H54 (cell line): ENCODE data around the gene ADCY9.
A peak's percentile ranks its signal among the peaks of the same experiment; 100 is the strongest.
"Not testable (repeated sequence)": the region's sequence is repeated elsewhere in the genome, so short reads cannot be mapped to it uniquely, and the experiment has no call there.

Source experiments
- DNase-seq: peaks from one replicate; pipeline ENCODE4 v3.0.0; 2011; ENCODE audit warnings: low spot score, mixed read lengths; ENCODE audit not compliant: insufficient read length
- FAIRE-seq: peaks from 3 replicates; lab custom pipeline; 2011; peaks lifted over from hg19 to GRCh38; lab: Jason Lieb, UNC
- POLR2A ChIP-seq: IDR thresholded peaks from 2 replicates; pipeline ENCODE4 v1.6.1; 2011; ENCODE audit warnings: low read depth, mild to moderate bottlenecking, low read length

The ADCY9 gene

GRCh38 chr16:3961449-3961849 is 154.8 kb downstream of the ADCY9 start:
- FAIRE-seq (peak; percentile 41), DNase-seq (peak; percentile 82)
- TF ChIP-seq POLR2A = no peak

DNA sequence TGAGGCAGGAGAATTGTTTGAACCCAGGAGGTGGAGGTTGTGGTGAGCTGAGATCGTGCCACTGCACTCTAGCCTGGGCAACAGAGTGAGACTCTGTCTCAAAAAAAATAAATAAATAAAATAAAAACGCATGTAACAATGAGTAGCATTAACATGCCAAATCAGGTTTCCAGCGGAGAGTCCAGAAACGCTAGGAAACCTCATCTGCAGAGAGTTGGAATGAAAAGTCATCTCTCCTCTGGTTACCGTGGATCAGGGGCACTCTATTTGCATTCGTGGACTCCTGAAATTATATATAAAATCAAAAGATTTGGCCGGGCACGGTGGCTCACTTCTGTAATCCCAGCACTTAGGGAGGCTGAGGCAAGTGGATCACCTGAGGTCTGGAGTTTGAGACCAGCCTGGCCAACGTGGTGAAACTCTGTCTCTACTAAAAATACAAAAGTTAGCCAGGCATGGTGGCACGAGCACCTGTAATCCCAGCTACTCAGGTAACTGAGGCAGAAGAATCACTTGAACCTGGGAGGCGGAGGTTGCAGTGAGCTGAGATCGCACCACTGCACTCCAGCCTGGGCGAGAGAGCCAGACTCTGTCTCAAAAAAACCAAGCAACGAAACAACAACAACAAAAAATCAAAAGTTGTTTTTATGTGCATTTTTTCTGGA is 156.2 kb downstream of the ADCY9 start:
- DNase-seq, FAIRE-seq: not testable (repeated sequence)

GRCh38 chr16:3959148-3959547 is 157.1 kb downstream of the ADCY9 start:
- TF ChIP-seq POLR2A = no peak
- FAIRE-seq (no peak), DNase-seq (no peak)

DNA sequence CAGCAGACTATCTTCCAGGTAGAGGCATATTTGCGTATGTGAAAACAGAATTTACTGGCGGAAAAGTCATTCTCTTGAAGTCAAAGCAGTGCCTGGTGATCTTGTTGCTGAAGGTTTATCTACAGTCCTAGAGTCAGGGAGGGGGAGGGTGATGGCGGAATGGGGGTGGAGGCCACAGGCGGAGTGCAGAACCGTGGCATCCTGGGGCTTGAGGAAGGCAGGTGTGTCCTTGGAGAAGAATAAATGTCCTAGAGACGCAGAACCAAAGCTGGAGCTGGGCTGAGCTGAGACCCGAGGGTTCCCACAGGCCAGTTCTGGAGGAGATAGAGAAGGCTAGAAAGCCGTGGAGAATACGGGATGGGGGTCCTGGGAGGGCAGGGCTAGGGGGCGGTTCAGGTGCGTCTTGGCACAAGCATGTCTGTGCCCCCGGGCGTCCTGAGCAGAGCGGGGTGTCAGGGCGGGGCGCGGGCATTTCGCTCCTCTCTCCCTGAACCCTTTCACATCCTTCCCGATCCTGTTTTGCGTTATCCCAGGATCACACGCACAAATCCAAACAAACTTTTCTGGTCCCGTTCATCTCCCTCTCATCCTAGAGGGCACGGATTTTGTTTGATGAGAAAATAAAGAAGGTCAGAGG is 158.8 kb downstream of the ADCY9 start:
- FAIRE-seq (no peak), DNase-seq (no peak)
- no peak for TF ChIP-seq POLR2A

GRCh38 chr16:3954411-3954921 is 161.8 kb downstream of the ADCY9 start:
- TF ChIP-seq POLR2A = no peak

DNA sequence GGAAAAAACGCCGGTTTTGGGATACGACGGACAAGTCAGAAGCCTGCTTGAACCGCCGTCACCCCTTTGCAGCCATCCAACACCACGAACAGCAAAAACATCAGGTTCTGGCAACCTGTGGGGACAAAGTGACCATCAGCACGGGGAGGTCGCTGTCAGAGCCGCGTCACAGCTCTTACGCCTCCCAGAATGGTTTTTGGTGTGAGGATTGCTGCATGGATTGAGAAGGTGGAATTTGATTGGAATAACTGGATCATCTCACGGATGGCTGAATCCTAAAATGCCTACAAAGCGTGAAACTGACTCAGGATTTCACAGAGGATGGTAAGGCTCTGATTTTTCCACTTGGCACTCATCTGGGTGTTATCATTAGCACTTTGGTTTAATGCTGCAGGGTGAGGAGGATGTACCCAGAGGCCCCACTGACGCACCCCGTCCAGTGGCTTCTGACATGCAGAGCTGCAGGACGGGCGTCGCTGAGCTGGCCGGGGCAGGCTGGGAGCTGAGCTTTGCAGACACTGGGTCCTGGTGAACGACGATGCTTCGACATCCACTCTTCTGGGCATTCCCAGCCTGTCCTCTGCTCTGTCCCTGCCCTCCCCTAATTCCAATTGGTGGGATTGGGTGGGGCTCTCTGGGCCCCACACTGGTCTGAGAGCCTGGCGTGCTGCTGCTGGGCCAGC is 162.4 kb downstream of the ADCY9 start:
- DNase-seq (no peak), FAIRE-seq (no peak)
- no peak for TF ChIP-seq POLR2A

More at GRCh38 chr16:3954411-3954921, 161.8 kb downstream of the ADCY9 start:
- DNase-seq (no peak), FAIRE-seq (no peak)

- DNase-seq (no peak), FAIRE-seq (no peak)
- TF ChIP-seq POLR2A = no peak
These were observed 163.5 kb downstream of the ADCY9 start for GRCh38 chr16:3952737-3953131.

- no peak for FAIRE-seq
- no peak for TF ChIP-seq POLR2A
- no peak for DNase-seq
These were observed 164.1 kb downstream of the ADCY9 start for GRCh38 chr16:3951861-3952736.

- not testable (repeated sequence) for FAIRE-seq
These were observed 164.9 kb downstream of the ADCY9 start for GRCh38 chr16:3951380-3951779.

DNA sequence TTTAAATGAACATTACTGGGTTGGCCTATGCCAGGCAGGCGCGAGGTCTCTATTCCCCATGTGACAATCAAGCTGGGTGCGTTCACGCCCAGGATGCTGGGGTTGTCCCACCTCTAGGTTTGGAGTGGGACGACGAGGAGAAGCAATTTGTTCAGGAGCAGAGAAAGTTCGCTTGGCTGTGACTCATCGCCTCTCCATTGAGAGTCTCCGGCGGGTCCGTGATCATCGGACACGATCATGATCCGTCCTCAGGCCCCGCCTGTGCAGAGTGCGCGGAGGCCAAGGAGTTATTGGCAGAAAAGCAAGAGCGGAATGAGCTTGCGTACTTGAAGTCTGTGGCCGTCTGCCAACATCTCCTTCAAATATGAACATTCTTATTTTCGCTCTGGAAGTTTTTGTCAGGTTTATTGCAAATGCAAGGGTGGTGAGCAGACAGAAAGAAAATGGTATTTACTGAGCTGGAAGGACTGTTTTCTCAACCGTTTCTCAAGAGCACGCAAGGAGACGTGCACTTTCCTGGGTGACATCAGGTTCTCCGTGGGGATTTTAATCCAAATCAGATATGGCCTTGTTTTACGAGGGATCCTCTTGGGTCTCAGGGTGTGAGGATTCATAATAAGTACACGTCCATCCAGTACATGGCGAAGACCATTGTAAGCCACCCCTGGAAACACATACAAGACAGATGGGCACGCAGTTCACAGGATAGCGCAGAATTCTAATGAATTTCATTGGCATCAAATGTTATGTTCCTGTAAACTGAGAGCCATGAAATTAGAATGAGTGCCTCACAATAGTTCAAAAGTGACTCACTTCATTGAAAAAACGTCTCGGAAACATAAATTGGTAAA is 165.7 kb downstream of the ADCY9 start:
- peak; percentile 87 for DNase-seq
- no peak for TF ChIP-seq POLR2A
- peak; percentile 74 for FAIRE-seq

More at GRCh38 chr16:3951380-3951779, 164.9 kb downstream of the ADCY9 start:
- not testable (repeated sequence) for DNase-seq

DNA sequence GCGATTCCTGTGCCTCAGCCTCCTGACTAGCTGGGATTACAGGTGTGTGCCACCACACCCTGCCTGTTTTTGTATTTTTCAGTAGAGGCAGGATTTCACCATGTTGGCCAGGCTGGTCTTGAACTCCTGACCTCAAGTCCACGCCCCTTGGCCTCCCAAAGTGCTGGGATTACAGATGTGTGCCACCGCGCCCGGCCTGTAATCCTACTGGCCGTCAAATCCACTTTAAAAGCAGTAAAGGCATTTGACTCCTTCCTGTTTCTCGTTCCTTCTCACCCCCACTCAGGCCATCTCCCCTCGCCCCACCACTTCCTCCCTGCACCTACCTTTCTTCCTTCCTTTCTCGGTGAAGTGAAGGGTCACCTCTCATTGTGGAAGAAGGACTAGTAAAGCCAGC is 166.3 kb downstream of the ADCY9 start:
- TF ChIP-seq POLR2A = no peak
- no peak for DNase-seq
- FAIRE-seq = no peak

GRCh38 chr16:3949287-3949686 is 167.0 kb downstream of the ADCY9 start:
- DNase-seq (no peak), FAIRE-seq (no peak)
- no peak for TF ChIP-seq POLR2A
